ENCODE results near the gene FBLL1. TPM values are rescaled to one million over a fixed set of nuclear protein-coding genes. Genes with fewer than 3 reads are reported as not detected.

The FBLL1 gene
- polyA plus RNA-seq (2012; rRNA removed) = 4.4 and 4.5 TPM in 2 replicates
- 2.3 and 3.7 TPM in 2 replicates for polyA plus RNA-seq (2012; cell fraction: cytosol; rRNA removed)
- 4.9 and 6.0 TPM in 2 replicates for polyA plus RNA-seq (2012; cell fraction: nucleus; rRNA removed)

DNA sequence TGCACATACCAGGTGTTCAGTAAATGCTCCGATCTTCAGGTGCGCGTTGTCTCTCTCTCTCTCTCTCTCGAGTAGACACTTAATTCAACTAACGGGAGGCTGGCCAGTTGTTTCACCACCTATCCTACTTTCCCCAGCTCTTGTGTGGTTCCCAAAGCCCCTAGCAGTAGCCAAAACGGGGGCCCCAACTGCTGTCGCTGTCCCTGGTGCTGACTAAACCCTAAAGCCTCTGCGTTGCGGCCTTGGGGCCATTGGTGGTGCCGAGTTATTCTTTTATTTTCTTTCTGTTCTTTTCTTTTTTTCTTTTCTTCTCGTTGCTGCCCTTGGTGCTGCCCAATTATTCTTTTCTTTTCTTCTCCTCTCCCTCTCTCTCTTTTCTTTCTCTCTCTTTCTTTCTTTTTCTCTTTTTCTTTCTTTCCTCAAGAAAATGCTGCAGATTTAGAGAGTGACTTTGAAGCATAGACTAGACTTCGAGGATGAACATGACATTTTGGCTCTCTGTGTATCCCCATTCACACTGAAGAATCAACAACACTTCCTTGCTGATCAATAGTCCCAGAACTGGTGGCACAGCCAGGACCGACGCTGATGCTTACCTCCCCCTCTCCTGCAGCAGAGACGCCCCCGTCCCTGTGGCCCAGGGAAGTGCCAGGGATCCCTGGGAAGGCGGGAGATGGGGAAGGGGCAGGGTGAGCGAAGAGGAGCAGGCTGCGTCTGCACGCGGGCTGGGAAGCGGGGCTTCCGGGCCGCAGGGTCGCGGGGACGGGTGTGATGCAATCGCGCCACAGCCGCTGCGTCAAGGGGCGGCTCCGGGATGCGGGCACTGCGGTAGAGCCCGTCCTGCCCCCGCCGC lies at the start of gene FBLL1:
Gene FBLL1, plus strand, starts transcription at position 785 of the 853 bp plus-strand sequence. CDS start 200 bp downstream, outside the sequence.
- H3K4me2 ChIP-seq = peak within 1 kb of the TSS; percentile 69
- DNase-seq = peak; percentile 94
- no peaks in the 10 kb centered on the region for H3K9me3 ChIP-seq
- H3K79me2 ChIP-seq (ENCODE audit: insufficient read depth) = no peaks in the 10 kb centered on the region
- H4K20me1 ChIP-seq (ENCODE audit: insufficient read depth) = no peaks in the 10 kb centered on the region
- H3K9me2 ChIP-seq = no peaks in the 10 kb centered on the region
- peak; percentile 29; the same call in 1 of the 2 replicates for TF ChIP-seq GABPA (IDR thresholded peaks at IDR 0.05; ENCODE audit: low read depth)
- TF ChIP-seq JUND (IDR thresholded peaks at IDR 0.05) = no peak
- no peak for TF ChIP-seq POLR2AphosphoS5 (IDR thresholded peaks at IDR 0.05; ENCODE audit: low read depth, low read length)
- 0 out of 2 replicates have a peak, but pooled peaks have one; percentile 62 for TF ChIP-seq MXI1 (IDR thresholded peaks at IDR 0.05; ENCODE audit: low read depth, low read length)
- TF ChIP-seq, protein P1, sequence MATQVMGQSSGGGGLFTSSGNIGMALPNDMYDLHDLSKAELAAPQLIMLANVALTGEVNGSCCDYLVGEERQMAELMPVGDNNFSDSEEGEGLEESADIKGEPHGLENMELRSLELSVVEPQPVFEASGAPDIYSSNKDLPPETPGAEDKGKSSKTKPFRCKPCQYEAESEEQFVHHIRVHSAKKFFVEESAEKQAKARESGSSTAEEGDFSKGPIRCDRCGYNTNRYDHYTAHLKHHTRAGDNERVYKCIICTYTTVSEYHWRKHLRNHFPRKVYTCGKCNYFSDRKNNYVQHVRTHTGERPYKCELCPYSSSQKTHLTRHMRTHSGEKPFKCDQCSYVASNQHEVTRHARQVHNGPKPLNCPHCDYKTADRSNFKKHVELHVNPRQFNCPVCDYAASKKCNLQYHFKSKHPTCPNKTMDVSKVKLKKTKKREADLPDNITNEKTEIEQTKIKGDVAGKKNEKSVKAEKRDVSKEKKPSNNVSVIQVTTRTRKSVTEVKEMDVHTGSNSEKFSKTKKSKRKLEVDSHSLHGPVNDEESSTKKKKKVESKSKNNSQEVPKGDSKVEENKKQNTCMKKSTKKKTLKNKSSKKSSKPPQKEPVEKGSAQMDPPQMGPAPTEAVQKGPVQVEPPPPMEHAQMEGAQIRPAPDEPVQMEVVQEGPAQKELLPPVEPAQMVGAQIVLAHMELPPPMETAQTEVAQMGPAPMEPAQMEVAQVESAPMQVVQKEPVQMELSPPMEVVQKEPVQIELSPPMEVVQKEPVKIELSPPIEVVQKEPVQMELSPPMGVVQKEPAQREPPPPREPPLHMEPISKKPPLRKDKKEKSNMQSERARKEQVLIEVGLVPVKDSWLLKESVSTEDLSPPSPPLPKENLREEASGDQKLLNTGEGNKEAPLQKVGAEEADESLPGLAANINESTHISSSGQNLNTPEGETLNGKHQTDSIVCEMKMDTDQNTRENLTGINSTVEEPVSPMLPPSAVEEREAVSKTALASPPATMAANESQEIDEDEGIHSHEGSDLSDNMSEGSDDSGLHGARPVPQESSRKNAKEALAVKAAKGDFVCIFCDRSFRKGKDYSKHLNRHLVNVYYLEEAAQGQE (IDR thresholded peaks at IDR 0.05; ENCODE audit: low read depth, low read length) = peak; percentile 98
- no peak for TF ChIP-seq CTCF (IDR thresholded peaks at IDR 0.05)
- no peaks in the 10 kb centered on the region for H3F3A ChIP-seq (replicated peaks; ENCODE audit: insufficient read depth)
- no peaks in the 10 kb centered on the region for H3K36me3 ChIP-seq (replicated peaks in 1 of 2; ENCODE audit: control insufficient read depth in 1 of 2, insufficient read depth in 2 of 2, low read length in 1 of 2)
- 61% methylated on average over 19 of the region's 38 CpGs for WGBS (ENCODE audit: low lambda C conversion rate)
- H3K27ac ChIP-seq (ENCODE audit: low read depth in 2 of 2, low read length in 1 of 2) = peak within 1 kb of the TSS in 1 of 2 experiments; percentile 72; a peak in 2 of 4 replicates
- ChIA-PET POLR2A (no interaction called here), CTCF (interaction anchor here (1.4 kb wide), 1 partner anchor 9 kb away, joined by 3 read pairs; no protein-coding TSS in a partner anchor)
- no peaks in the 10 kb centered on the region for H3K27me3 ChIP-seq (ENCODE audit: insufficient read depth)
- H3K4me1 ChIP-seq (ENCODE audit: control insufficient read depth in 1 of 2, insufficient read depth in 2 of 2, low read depth in 1 of 2, low read length in 1 of 2) = peaks cover 0 to 26% of the 10 kb centered on the region in 2 experiments; a peak in 2 of 4 replicates
- no peak within 1 kb of the TSS for H3K9ac ChIP-seq
- H3K4me3 ChIP-seq (ENCODE audit: low read depth in 2 of 2, low read length in 1 of 2) = peak within 1 kb of the TSS; percentile 47 to 60
- peak within 1 kb of the TSS; percentile 79; the same call in 1 of the 2 replicates for H2AFZ ChIP-seq (ENCODE audit: low read depth)

DNA sequence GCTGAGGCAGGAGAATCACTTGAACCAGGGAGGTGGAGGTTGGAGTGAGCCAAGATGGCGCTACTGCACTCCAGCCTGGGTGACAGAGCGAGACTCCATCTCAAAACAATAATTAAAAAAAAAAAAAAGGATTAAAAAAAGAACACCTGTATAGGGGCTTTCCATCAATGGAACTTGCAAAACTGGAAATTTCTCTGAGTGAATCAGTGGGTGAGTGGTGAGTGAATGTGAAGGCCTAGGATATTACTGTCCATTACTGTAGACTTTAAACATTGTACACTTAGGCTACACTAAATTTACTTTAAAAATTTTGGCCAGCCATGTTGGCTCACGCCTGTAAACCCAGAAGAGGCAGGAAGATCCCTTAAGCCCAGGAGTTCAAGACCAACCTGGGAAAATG lies 48.5 kb upstream of the FBLL1 start:
- no peaks in the 10 kb centered on the region for H3K79me2 ChIP-seq (ENCODE audit: insufficient read depth)
- POLR2A ChIA-PET = no interaction called here

More for the DNA sequence above, 48.5 kb upstream of the FBLL1 start:
- Histone ChIP-seq H3K4me1 (ENCODE audit: control insufficient read depth in 1 of 2, insufficient read depth in 2 of 2, low read depth in 1 of 2, low read length in 1 of 2) (no peaks in the 10 kb centered on the region), H4K20me1 (ENCODE audit: insufficient read depth) (no peaks in the 10 kb centered on the region), H2AFZ (ENCODE audit: low read depth) (no peak overlapping the region), H3F3A (replicated peaks; ENCODE audit: insufficient read depth) (no peaks in the 10 kb centered on the region), H3K9ac (no peak overlapping the region), H3K4me2 (no peak overlapping the region), H3K9me2 (no peaks in the 10 kb centered on the region), H3K36me3 (replicated peaks in 1 of 2; ENCODE audit: control insufficient read depth in 1 of 2, insufficient read depth in 2 of 2, low read length in 1 of 2) (no peaks in the 10 kb centered on the region), H3K9me3 (no peaks in the 10 kb centered on the region), H3K27ac (ENCODE audit: low read depth in 2 of 2, low read length in 1 of 2) (no peak overlapping the region), H3K27me3 (ENCODE audit: insufficient read depth) (no peaks in the 10 kb centered on the region), H3K4me3 (ENCODE audit: low read depth in 2 of 2, low read length in 1 of 2) (no peak overlapping the region)
- CTCF ChIA-PET = no interaction called here
- DNase-seq = no peak
- no peak for TF ChIP-seq JUND (IDR thresholded peaks at IDR 0.05)
- TF ChIP-seq MXI1 (IDR thresholded peaks at IDR 0.05; ENCODE audit: low read depth, low read length) = no peak
- no peak for TF ChIP-seq NRF1 (IDR thresholded peaks at IDR 0.05; ENCODE audit: low read depth, low read length)
- no peak for TF ChIP-seq PBX3 (IDR thresholded peaks at IDR 0.05)
- TF ChIP-seq CTCF (IDR thresholded peaks at IDR 0.05) = no peak
- TF ChIP-seq EP300 (IDR thresholded peaks at IDR 0.05; ENCODE audit: borderline replicate concordance in 1 of 2, low read depth in 1 of 2, low read length in 1 of 2) = no peak
- TF ChIP-seq SMC3 (IDR thresholded peaks at IDR 0.05; ENCODE audit: low read depth, low read length) = no peak
- TF ChIP-seq FOXJ3 (CRISPR knock-in tag; IDR thresholded peaks at IDR 0.05) = no peak
- TF ChIP-seq MAX (IDR thresholded peaks at IDR 0.05; ENCODE audit: low read depth) = no peak
- 97% methylated on average over 3 of the region's 3 CpGs for WGBS (ENCODE audit: low lambda C conversion rate)

Data from SK-N-SH (cell line).